ENCODE measurements around the gene WWOX.

The WWOX gene

GRCh38 chr16:78469787-78470186, 370.3 kb downstream of the WWOX start:
- H3K4me1 ChIP-seq (ENCODE audit: control insufficient read depth in 1 of 2, insufficient read depth in 1 of 2, low read depth in 1 of 2, low read length in 1 of 2), result no peaks in the 10 kb centered on the region
- no peaks in the 10 kb centered on the region for H3K9me3 ChIP-seq
- no peaks in the 10 kb centered on the region for H3K36me3 ChIP-seq
- H3K27me3 ChIP-seq, result no peaks in the 10 kb centered on the region
- no peak for TF ChIP-seq CTCF (IDR thresholded peaks at IDR 0.05)
- H3K4me3 ChIP-seq (ENCODE audit: low read depth in 1 of 2, low read length in 1 of 2), result no peak overlapping the region
- no peak overlapping the region for H3K27ac ChIP-seq

GRCh38 chr16:78473031-78473699, 373.7 kb downstream of the WWOX start:
- Histone ChIP-seq H3K36me3 (no peaks in the 10 kb centered on the region), H3K27ac (no peak overlapping the region), H3K4me3 (ENCODE audit: low read depth in 1 of 2, low read length in 1 of 2) (no peak overlapping the region), H3K4me1 (ENCODE audit: control insufficient read depth in 1 of 2, insufficient read depth in 1 of 2, low read depth in 1 of 2, low read length in 1 of 2) (no peaks in the 10 kb centered on the region), H3K27me3 (no peaks in the 10 kb centered on the region), H3K9me3 (no peaks in the 10 kb centered on the region)
- TF ChIP-seq CTCF (IDR thresholded peaks at IDR 0.05), result no peak

- H3K9me3 ChIP-seq, result no peaks in the 10 kb centered on the region
- no peaks in the 10 kb centered on the region for H3K27me3 ChIP-seq
- no peaks in the 10 kb centered on the region for H3K36me3 ChIP-seq
- TF ChIP-seq CTCF (IDR thresholded peaks at IDR 0.05), result no peak
- no peak overlapping the region for H3K4me3 ChIP-seq (ENCODE audit: low read depth in 1 of 2, low read length in 1 of 2)
- no peak overlapping the region for H3K27ac ChIP-seq
- no peaks in the 10 kb centered on the region for H3K4me1 ChIP-seq (ENCODE audit: control insufficient read depth in 1 of 2, insufficient read depth in 1 of 2, low read depth in 1 of 2, low read length in 1 of 2)
Measured at GRCh38 chr16:78474762-78475161, 375.3 kb downstream of the WWOX start.

- Histone ChIP-seq H3K4me3 (ENCODE audit: low read depth in 1 of 2, low read length in 1 of 2) (no peak overlapping the region), H3K4me1 (ENCODE audit: control insufficient read depth in 1 of 2, insufficient read depth in 1 of 2, low read depth in 1 of 2, low read length in 1 of 2) (no peaks in the 10 kb centered on the region), H3K27ac (no peak overlapping the region), H3K27me3 (no peaks in the 10 kb centered on the region), H3K36me3 (no peaks in the 10 kb centered on the region), H3K9me3 (no peaks in the 10 kb centered on the region)
- no peak for TF ChIP-seq CTCF (IDR thresholded peaks at IDR 0.05)
Measured at GRCh38 chr16:78476615-78477014, 377.2 kb downstream of the WWOX start.

- Histone ChIP-seq H3K4me3 (ENCODE audit: low read depth in 1 of 2, low read length in 1 of 2) (no peak overlapping the region), H3K27ac (no peak overlapping the region), H3K36me3 (no peaks in the 10 kb centered on the region), H3K27me3 (no peaks in the 10 kb centered on the region), H3K9me3 (no peaks in the 10 kb centered on the region), H3K4me1 (ENCODE audit: control insufficient read depth in 1 of 2, insufficient read depth in 1 of 2, low read depth in 1 of 2, low read length in 1 of 2) (no peaks in the 10 kb centered on the region)
- no peak for TF ChIP-seq CTCF (IDR thresholded peaks at IDR 0.05)
Measured at GRCh38 chr16:78478267-78478861, 378.9 kb downstream of the WWOX start.
